OCI-LY3 (cell line): ENCODE data around the gene FGR.

Experiments used
- EZH2phosphoT487 ChIP-seq: fragments of 200-600 bp; shearing (Covaris generic); IDR thresholded peaks from 2 replicates; pipeline ENCODE4 v1.6.1; 2018; ENCODE audit warnings: antibody characterized with exemption, mixed run types, low read depth
- TF ChIP-seq, protein P1 (sequence below): fragments of 200-600, 300-600 bp; sonication (generic); IDR thresholded peaks from 2 replicates; pipeline ENCODE4 v1.5.1; 2014; ENCODE audit warnings: antibody characterized with exemption, low read length, low read depth

GRCh38 chr1:27588256-27589232, 46.4 kb downstream of the FGR start:
- TF ChIP-seq, protein P1, sequence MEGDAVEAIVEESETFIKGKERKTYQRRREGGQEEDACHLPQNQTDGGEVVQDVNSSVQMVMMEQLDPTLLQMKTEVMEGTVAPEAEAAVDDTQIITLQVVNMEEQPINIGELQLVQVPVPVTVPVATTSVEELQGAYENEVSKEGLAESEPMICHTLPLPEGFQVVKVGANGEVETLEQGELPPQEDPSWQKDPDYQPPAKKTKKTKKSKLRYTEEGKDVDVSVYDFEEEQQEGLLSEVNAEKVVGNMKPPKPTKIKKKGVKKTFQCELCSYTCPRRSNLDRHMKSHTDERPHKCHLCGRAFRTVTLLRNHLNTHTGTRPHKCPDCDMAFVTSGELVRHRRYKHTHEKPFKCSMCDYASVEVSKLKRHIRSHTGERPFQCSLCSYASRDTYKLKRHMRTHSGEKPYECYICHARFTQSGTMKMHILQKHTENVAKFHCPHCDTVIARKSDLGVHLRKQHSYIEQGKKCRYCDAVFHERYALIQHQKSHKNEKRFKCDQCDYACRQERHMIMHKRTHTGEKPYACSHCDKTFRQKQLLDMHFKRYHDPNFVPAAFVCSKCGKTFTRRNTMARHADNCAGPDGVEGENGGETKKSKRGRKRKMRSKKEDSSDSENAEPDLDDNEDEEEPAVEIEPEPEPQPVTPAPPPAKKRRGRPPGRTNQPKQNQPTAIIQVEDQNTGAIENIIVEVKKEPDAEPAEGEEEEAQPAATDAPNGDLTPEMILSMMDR: no peak
- no peak for TF ChIP-seq EZH2phosphoT487
